ENCODE data around the gene INPP5F. TPM values are rescaled to one million over a fixed set of nuclear protein-coding genes. Genes with fewer than 3 reads are reported as not detected.
A peak's percentile ranks its signal among the peaks of the same experiment; 100 is the strongest.

INPP5F gene
- total and polyA plus RNA-seq, 2 of the 13 experiments (the other 11 are each of a cell fraction or from before 2014, with no cell fraction given): 12.5 to 15.7 TPM

GRCh38 chr10:119686465-119687191 lies 39.2 kb upstream of the INPP5F start (continued):
- TF ChIP-seq TSC22D2 (CRISPR knock-in tag; IDR thresholded peaks at IDR 0.05; ENCODE audit: borderline replicate concordance) (0 out of 2 replicates have a peak, but pooled peaks have one; percentile 17), NR3C1 (CRISPR knock-in tag; IDR thresholded peaks at IDR 0.05) (no peak), TIGD3 (CRISPR knock-in tag; IDR thresholded peaks at IDR 0.05; ENCODE audit: borderline replicate concordance) (no peak), SPEN (CRISPR knock-in tag; IDR thresholded peaks at IDR 0.05; ENCODE audit: low read depth) (no peak), HNRNPL (IDR thresholded peaks at IDR 0.05; ENCODE audit: low read depth, low read length) (no peak), ZNF619 (CRISPR knock-in tag; IDR thresholded peaks at IDR 0.05) (0 out of 2 replicates have a peak, but pooled peaks have one; percentile 57), RAD51 (IDR thresholded peaks at IDR 0.05; ENCODE audit: borderline replicate concordance) (no peak), ZBTB34 (CRISPR knock-in tag; IDR thresholded peaks at IDR 0.05) (no peak), ZNF740 (CRISPR knock-in tag; IDR thresholded peaks at IDR 0.05) (no peak), SYNCRIP (IDR thresholded peaks at IDR 0.05; ENCODE audit: insufficient read depth, low read depth, low read length) (no peak), ZNF691 (CRISPR knock-in tag; IDR thresholded peaks at IDR 0.05; ENCODE audit: borderline replicate concordance, low read depth) (no peak), RXRA (CRISPR knock-in tag; IDR thresholded peaks at IDR 0.05) (no peak), ZNF354B (CRISPR knock-in tag; IDR thresholded peaks at IDR 0.05) (no peak), ZSCAN31 (CRISPR knock-in tag; IDR thresholded peaks at IDR 0.05; ENCODE audit: low read depth) (peak; percentile 76; the same call in 1 of the 2 replicates), ZNF337 (CRISPR knock-in tag; IDR thresholded peaks at IDR 0.05; ENCODE audit: borderline replicate concordance, low read depth) (no peak), SMAD3 (CRISPR knock-in tag; IDR thresholded peaks at IDR 0.05) (no peak), GABPB1 (CRISPR knock-in tag; IDR thresholded peaks at IDR 0.05) (no peak; the same call in 1 of the 2 replicates), ZNF124 (CRISPR knock-in tag; IDR thresholded peaks at IDR 0.05) (no peak), DNMT1 (CRISPR knock-in tag; IDR thresholded peaks at IDR 0.05) (no peak), CENPX (CRISPR knock-in tag; IDR thresholded peaks at IDR 0.05) (no peak)
- TF ChIP-seq, protein P1, sequence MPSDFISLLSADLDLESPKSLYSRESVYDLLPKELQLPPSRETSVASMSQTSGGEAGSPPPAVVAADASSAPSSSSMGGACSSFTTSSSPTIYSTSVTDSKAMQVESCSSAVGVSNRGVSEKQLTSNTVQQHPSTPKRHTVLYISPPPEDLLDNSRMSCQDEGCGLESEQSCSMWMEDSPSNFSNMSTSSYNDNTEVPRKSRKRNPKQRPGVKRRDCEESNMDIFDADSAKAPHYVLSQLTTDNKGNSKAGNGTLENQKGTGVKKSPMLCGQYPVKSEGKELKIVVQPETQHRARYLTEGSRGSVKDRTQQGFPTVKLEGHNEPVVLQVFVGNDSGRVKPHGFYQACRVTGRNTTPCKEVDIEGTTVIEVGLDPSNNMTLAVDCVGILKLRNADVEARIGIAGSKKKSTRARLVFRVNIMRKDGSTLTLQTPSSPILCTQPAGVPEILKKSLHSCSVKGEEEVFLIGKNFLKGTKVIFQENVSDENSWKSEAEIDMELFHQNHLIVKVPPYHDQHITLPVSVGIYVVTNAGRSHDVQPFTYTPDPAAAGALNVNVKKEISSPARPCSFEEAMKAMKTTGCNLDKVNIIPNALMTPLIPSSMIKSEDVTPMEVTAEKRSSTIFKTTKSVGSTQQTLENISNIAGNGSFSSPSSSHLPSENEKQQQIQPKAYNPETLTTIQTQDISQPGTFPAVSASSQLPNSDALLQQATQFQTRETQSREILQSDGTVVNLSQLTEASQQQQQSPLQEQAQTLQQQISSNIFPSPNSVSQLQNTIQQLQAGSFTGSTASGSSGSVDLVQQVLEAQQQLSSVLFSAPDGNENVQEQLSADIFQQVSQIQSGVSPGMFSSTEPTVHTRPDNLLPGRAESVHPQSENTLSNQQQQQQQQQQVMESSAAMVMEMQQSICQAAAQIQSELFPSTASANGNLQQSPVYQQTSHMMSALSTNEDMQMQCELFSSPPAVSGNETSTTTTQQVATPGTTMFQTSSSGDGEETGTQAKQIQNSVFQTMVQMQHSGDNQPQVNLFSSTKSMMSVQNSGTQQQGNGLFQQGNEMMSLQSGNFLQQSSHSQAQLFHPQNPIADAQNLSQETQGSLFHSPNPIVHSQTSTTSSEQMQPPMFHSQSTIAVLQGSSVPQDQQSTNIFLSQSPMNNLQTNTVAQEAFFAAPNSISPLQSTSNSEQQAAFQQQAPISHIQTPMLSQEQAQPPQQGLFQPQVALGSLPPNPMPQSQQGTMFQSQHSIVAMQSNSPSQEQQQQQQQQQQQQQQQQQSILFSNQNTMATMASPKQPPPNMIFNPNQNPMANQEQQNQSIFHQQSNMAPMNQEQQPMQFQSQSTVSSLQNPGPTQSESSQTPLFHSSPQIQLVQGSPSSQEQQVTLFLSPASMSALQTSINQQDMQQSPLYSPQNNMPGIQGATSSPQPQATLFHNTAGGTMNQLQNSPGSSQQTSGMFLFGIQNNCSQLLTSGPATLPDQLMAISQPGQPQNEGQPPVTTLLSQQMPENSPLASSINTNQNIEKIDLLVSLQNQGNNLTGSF (CRISPR knock-in tag; IDR thresholded peaks at IDR 0.05): no peak
